Coronary artery (tissue), 2 donors: ENCODE data around the gene BLOC1S3.

Source experiments
- DNase-seq: peaks from one replicate; pipeline ENCODE4 v3.0.0-alpha.2; 2017; ENCODE audit warnings: low spot score
- H3K27ac ChIP-seq, 2 donors: fragments of 200-600 bp; sonication (generic); one replicate each; pipeline ENCODE4 v1.5.1; 2016 to 2019
- H3K4me3 ChIP-seq: fragments of 200-600 bp; sonication (generic); 2 replicates; pipeline ENCODE4 v1.5.1; 2016; ENCODE audit warnings: mild to moderate bottlenecking, moderate library complexity
- CTCF ChIP-seq: fragments of 200-600 bp; sonication (generic); IDR thresholded peaks from one replicate; pipeline ENCODE4 v1.5.1; 2019; ENCODE audit warnings: antibody characterized with exemption

BLOC1S3 gene

GRCh38 chr19:45170146-45171106 is 8.2 kb upstream of the BLOC1S3 start:
- Histone ChIP-seq H3K4me3 (no peak overlapping the region), H3K27ac (no peak overlapping the region)
- no peak for DNase-seq
- TF ChIP-seq CTCF = no peak

GRCh38 chr19:45171211-45171623 is 7.4 kb upstream of the BLOC1S3 start:
- no peak overlapping the region for H3K27ac ChIP-seq
- TF ChIP-seq CTCF = no peak

GRCh38 chr19:45172173-45172572 is 6.4 kb upstream of the BLOC1S3 start:
- no peak overlapping the region for H3K4me3 ChIP-seq
- DNase-seq = no peak
- H3K27ac ChIP-seq = peak overlapping the region in 1 of 2 donors; percentile 35
- TF ChIP-seq CTCF = no peak

More at GRCh38 chr19:45171211-45171623, 7.4 kb upstream of the BLOC1S3 start:
- no peak overlapping the region for H3K4me3 ChIP-seq
- DNase-seq = no peak

GRCh38 chr19:45172611-45173208 is 5.9 kb upstream of the BLOC1S3 start:
- no peak for TF ChIP-seq CTCF
- H3K27ac ChIP-seq = peak overlapping the region in 1 of 2 donors; percentile 35
- no peak overlapping the region for H3K4me3 ChIP-seq
- no peak for DNase-seq

- no peak for TF ChIP-seq CTCF
- no peak overlapping the region for H3K4me3 ChIP-seq
- DNase-seq = no peak
- no peak overlapping the region for H3K27ac ChIP-seq
These were observed 4.8 kb upstream of the BLOC1S3 start for GRCh38 chr19:45173816-45174215.

GRCh38 chr19:45175515-45176345 is 2.9 kb upstream of the BLOC1S3 start:
- no peak for DNase-seq
- H3K27ac ChIP-seq = no peak overlapping the region
- H3K4me3 ChIP-seq = no peak overlapping the region
- TF ChIP-seq CTCF = no peak
